Superior temporal gyrus (tissue), 1 donor: ENCODE results near the gene GNAS-AS1.
A peak's percentile ranks its signal among the peaks of the same experiment; 100 is the strongest.

Source experiments
- DNase-seq: peaks from one replicate; pipeline ENCODE4 v3.0.0-alpha.2; 2016; ENCODE audit errors: extremely low spot score

Gene GNAS-AS1

GRCh38 chr20:58886546-58886945, 35.8 kb upstream of the GNAS-AS1 start:
- no peak for DNase-seq

DNA sequence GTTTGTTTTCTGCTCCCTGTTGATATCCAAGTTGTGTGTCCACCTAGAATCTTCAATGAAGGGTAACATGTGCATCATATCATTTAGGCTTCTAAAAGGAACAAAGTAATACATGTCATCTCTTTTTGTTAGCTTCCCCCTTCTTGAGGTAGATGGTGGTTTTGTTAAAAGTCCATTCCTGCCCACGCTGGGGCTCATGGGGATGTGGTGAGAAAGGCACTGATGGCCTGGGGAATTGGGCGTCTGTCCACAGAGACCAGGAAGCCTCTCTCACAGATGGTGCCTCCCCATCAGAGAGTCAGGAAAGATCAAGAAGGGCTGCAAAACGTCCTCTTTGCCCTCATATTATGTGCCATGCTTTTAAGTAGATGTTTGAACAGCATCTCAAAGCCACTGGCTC, 34.3 kb upstream of the GNAS-AS1 start:
- no peak for DNase-seq

DNA sequence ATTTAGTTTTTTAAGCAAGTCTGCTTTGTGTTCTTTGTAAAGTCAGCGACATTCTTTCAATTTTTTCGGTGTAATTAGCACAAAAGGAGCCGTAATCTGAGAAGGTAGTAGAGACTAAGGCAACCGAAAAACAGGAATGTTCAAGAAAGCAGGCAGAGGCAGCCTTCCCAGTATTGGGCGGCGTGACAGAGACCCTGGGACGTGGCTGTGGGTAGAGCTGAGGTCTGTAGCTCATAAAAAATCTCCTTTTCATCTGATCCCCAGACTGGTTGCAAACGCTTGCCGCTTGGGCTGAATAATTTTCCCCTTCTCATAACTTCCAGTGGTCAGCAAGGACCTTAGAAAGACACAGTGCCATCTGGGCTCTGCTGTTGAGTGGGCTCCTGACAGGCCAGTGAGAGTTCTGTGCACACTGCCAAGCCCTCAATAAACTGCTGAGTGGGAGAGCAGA, 32.6 kb upstream of the GNAS-AS1 start:
- DNase-seq, result no peak

DNA sequence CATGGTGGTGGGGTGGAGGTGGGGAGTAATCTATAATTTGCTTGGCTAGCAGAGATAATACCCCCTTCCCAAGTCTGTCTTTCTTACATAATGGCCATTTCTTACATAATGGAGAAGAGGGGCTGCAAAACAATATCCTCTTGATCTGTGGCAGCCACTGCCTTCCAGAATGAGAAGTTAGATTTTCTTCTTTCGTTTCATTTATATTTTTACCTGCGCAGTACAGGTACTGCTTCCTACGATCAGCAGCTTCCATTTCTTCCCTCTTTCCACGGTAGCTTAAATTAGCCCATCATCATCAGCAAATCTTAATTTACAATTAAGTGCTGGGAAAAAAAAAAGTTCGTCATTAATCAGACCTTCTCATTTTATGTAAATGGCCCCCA, 32.0 kb upstream of the GNAS-AS1 start:
- no peak for DNase-seq

DNA sequence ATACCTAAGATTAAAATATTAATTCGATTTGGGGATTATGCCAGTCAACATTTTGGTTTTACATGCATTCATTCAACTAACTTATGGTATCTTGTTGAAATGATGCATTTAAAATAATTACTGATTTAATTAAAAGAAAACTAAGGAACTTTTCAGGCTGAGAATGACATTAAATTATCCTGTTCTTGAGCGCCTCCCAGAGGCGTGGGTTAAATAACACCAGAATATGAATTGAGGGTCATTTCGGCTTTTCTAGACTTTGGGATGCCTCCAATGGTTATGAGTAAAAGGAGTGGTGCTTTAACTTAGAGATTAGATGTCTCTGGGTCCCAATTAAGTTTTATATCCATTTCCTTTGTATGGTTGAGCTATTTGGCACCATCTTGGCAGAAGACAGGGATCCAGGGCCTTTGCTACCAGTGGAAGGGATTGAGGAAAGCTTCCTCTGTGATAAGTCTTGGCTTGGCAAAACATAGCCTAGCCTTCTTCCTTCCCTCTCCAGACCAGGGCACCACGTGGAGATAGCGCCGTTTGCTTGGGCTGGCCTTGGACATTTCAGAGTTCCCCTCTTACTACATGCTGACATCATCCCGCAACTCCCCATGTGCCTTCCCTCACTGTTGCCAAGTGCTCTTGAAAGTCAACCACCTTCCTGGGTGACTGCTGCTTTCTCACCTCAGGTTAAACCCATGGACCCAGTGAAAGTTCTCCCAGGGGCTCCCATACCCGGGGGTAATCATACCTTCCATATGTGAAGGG, 30.5 kb upstream of the GNAS-AS1 start:
- no peak for DNase-seq

GRCh38 chr20:58880441-58880840, 29.7 kb upstream of the GNAS-AS1 start:
- DNase-seq, result no peak

DNA sequence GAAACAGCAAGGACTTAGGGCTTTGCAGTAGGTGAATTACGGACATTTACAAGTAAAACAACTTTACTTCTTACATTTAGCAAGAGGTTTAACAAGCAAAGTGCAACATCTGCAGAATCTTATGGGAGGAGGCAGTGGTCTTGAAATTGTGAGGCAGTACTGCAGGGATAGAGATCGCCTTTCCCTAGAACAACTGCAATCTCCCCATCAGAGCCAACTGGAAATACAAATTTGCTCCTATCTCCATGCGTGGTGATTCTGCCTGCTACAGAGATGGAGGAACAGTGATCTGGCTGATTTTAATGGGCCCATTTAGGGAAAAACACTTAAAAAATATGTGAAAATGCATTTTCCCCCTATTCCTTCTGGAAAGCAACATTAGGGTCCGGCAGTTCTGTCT, 27.7 kb upstream of the GNAS-AS1 start:
- DNase-seq, result no peak

DNA sequence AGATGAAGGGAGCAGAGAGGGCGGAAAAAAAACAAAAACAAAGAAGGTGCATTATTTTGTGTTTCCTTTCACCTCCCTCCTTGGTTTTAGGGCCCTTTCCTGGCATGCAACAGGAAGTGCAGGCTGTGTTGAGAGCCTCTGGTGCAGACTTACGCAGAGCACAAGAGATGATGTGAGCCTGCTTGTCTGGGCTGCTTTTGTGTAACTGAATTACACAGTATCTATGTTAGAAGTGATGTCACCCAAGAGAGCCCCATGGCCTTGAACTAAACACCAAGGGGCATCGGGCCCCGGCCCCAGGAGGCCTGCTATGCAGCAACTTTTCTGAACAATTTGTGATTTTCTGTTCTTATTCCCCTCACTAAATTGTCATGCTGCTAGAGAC, 27.3 kb upstream of the GNAS-AS1 start:
- DNase-seq, result no peak

DNA sequence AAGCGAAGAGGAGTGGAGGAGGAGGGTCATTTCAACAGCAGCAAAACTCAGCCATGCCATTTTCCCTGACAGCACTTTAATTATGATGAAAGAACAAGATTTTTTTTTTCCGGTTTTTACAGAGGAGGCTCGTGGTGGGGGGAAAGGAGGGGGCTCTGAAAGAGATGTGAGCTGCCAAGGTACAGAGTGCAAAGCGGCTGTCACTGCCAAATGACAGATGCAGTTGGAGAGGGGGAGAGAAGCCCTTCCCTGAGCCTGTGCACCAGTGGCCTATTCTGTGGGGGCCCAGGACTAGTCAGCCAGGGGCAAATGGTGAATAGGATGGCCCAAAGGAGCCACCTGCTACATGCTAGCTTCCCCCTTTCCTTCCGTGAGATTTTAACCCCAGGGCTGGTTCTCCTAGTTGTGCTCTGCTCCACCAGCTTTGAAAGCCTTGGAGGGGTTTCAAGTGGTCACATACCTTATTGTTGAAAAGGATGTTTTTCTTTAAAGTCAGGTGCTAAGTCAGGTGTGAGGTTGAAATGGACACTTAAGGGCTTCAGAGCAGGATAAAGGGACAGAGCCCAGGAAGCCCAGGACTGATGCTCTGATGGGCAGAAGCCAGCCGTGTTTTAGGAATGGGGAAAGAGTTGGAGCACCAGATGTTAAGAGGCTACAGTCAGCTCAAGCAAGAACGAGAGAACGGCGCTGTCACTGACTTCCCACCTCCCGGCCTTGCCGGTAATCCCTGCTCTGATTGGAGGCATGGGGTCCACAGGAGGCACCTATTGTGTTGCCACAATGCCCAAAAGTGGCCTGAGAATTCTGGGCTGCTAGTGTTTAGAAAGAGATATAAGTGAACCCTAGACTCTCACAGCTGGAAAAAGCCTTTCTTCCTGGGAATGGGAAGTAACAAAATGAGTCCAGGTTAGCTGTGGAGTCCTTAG, 26.6 kb upstream of the GNAS-AS1 start:
- no peak for DNase-seq

DNA sequence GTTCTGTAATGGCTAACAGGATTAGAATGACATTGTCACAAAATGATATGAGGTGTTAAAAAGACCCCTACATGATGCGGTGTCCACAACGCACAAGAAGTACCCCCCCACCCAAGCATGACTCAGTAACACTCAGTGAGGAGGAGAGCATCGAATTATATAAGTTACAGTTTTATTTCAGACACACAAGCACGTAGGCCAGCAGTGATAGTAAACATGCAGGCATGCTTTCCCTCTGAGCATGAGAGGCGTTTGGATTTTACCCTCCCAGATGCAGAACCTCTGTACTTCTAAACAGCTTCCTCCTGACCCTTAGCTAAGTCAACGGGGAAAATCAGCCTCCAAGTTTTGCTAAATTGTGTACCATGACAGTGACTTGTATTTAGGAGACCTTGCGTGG, 25.7 kb upstream of the GNAS-AS1 start:
- DNase-seq, result no peak

DNA sequence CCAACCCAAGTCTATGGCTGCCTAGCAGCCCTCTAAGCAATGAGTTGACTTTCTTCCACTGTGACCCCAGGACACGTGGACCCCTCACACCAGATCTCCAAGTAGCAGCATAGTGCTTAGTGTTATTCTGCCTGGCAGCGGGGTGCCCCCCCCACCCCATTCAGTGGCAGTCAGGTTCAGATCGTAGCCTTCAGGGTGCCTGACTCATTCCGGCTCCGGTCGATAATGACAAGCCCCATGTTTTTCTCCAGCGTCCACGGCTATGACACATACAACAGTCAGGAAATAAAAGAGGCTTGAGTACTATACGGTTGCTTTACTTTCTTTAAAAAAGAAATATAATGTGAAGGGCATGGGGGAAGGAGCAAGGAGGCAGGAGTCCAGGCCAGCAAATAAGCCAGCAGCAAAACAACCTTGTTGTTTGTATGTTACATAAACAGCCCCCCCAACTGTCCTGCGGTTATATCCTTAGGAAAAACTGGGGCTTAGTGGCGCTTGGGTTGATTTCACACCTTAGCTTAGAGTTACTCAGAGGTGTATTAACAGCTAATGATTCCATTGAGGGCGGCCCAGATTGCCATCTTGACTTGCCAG, 24.9 kb upstream of the GNAS-AS1 start:
- no peak for DNase-seq

GRCh38 chr20:58875111-58875510, 24.4 kb upstream of the GNAS-AS1 start:
- no peak for DNase-seq

DNA sequence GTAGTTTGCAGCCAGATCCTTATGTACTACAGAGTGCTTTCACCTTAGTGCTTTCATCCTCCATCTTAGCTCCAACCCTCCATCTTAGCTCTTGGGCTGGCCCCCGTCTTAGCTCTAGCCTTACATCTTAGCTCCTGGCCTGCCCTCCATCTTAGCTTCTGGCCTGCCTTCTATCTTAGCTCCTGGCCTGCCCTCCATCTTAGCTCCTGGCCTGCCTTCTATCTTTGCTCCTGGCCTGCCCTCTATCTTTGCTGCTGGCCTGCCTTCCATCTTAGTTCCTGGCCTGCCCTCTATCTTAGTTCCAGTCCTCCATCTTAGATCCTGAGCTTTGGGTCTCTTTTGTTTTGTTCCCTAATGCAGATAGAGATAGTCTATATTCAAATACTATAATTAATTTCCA, 23.8 kb upstream of the GNAS-AS1 start:
- no peak for DNase-seq

DNA sequence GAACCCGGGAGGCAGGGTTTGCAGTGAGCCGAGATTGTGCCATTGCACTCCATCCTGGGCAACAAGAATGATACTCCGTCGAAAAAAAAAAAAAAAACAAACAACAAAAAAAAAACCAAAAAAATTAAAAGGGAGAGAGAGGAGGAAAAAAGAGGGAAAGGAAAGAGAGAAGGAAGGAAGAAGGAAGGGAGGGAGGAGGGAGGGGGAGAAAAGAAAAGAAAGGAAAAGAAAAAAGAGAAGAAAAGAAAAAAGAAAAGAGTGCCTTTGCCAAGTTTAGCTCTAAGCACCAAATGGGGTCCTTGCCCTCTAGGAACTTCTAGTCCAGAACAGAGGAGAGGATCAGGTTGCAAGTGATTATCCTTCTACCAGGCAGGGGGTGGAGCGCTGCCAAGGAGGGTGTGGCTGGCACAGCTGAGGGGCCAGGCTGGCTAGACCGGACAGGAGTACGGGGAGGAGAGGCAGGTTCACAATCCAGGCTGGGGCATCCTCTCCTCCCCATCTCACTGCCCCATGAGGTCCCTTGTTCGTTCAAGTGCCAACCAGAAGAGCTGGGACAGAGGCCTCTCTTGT, 20.9 kb upstream of the GNAS-AS1 start:
- no peak for DNase-seq

DNA sequence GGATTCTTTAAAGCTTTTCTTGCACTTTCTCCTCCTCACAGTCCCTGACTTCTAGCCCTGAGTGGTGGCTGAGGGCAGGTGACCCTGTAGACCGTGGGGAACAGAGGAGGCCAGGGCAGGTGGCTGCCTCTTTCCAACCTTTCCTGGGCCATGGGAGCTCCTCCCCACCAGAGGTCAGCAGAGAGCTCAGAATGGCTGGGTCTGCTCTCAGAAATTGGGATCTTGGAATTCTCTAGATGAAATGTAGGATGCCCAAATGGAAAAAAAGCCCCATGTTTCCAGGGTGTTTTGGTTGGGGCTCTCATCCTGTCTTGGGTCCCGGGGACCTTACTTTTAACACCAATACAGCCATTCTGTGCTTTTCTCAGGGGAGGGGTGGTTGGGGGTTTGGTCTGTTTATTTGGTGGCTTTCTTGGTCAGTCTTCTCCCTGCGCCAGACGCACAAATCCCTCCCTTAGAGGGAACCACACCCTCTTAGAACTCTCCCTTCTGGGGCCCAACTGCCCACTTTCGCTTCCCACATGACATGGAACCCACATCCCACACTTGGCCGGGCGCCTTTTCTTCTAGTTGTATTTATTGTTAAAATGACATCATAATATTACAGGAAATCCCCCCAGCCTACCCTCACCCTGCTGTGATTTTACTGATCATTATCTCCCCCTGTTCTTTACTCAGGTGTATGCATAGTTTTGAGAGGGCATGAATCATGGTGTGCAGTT, 19.8 kb upstream of the GNAS-AS1 start:
- peak; percentile 81 for DNase-seq

DNA sequence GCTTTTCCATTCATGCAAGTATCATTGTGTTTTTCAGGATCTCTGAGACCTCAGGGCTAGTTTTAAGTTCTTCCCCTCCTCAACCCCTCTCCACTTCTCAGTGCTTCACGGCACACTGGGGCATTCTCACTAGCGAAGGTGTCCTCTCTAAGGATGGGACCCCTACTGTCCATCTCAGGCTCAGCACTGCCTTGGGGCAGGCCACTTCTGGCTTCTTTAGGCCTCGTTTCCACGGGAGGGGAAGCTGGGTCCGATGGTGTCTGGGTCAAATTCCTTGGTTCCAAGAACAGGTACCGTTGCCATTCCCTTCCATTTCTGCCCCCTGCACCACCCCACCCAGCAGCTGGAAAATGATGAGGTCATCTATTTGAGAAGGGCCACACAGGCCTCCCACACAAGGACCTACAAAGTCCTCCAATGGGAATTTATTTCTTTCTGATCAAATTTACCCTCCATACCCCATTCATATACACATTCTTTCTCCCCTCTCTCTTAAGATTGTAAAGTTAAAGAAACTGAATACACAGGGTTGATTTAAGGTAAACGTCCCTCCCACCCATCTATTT, 19.0 kb upstream of the GNAS-AS1 start:
- DNase-seq, result no peak

DNA sequence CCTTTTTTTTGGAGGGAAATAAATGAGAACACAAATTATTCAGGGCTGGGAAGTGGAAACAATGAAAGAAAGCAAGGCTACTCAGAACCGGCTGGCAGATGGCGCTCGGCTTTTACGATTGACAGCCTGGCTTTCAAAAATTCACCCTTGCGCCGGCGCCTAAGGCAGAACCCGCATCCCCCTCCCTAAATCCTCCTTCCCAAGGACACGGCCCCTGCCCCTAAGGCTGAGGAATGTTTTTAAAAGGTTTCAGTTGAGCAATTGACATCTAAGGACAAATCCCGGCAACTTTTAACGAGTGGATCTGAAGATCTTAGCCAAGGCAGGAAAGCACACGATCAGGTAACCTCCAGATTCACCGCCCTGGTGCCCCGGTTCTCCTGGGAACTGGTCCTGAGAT, 18.1 kb upstream of the GNAS-AS1 start:
- DNase-seq, result peak; percentile 62

GRCh38 chr20:58867211-58867610, 16.5 kb upstream of the GNAS-AS1 start:
- no peak for DNase-seq

GRCh38 chr20:58865843-58866242, 15.1 kb upstream of the GNAS-AS1 start:
- no peak for DNase-seq

DNA sequence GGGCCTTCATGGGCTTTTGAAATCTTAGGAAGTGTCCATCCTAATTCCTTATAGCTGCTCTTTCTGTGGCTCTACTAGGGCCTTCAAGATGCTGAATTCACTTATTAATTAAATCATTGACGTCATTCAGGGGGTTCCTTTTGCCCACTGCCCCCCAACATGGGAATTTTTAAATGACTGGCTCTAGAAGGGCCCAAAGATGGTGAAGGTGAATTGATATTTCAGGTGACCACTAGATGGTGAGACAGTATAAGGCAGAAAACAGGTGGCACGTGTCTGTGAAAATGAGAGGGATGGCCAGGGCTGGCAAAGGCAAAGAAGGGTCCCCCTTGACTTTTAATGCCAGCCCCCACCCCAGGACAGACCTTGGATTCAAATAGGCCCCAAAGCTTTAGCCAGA, 13.6 kb upstream of the GNAS-AS1 start:
- DNase-seq, result no peak

GRCh38 chr20:58863044-58863790, 12.5 kb upstream of the GNAS-AS1 start:
- DNase-seq, result no peak
